ENCODE results near the gene RUSC2.

DNA sequence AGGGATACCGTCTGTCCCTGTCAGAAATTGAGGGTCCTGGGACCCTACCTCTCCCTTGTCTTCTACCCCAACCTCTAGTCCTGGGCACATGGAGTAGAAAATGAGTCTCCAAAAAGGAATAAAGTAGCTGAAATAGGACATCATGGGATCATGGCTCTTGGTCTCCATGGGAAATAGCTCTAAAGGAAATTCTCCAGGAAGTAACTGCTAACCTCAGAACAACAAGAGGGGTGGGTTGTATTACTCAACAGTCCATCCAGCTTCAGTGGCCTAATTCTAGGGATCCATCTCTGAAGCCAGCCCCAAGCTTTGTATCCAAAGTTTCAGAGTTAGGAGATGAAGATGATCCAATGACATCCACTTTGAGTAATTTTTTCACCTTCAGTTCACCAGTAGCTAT, 11.0 kb upstream of the RUSC2 start:
- no peak for TF ChIP-seq EZH2 (IDR thresholded peaks at IDR 0.05)
- TF ChIP-seq TCF7L2 (IDR thresholded peaks at IDR 0.05; ENCODE audit: borderline replicate concordance, extremely low read depth, insufficient read depth, insufficient read length), result no peak
- no peak for TF ChIP-seq POLR2A (IDR thresholded peaks at IDR 0.05; ENCODE audit: borderline replicate concordance, extremely low read depth, insufficient read depth, insufficient read length)
- TF ChIP-seq, protein P1, sequence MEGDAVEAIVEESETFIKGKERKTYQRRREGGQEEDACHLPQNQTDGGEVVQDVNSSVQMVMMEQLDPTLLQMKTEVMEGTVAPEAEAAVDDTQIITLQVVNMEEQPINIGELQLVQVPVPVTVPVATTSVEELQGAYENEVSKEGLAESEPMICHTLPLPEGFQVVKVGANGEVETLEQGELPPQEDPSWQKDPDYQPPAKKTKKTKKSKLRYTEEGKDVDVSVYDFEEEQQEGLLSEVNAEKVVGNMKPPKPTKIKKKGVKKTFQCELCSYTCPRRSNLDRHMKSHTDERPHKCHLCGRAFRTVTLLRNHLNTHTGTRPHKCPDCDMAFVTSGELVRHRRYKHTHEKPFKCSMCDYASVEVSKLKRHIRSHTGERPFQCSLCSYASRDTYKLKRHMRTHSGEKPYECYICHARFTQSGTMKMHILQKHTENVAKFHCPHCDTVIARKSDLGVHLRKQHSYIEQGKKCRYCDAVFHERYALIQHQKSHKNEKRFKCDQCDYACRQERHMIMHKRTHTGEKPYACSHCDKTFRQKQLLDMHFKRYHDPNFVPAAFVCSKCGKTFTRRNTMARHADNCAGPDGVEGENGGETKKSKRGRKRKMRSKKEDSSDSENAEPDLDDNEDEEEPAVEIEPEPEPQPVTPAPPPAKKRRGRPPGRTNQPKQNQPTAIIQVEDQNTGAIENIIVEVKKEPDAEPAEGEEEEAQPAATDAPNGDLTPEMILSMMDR (IDR thresholded peaks at IDR 0.05 in 2 of 3, conservative IDR thresholded peaks at IDR 0.05 in 1 of 3; ENCODE audit: borderline replicate concordance in 1 of 3, insufficient read depth in 1 of 3, low read depth in 2 of 3, low read length in 2 of 3), result no peak
- TF ChIP-seq POLR2AphosphoS5 (IDR thresholded peaks at IDR 0.05; ENCODE audit: low read depth, low read length), result no peak
- no peak for TF ChIP-seq RAD21 (IDR thresholded peaks at IDR 0.05; ENCODE audit: low read depth)
- TF ChIP-seq, protein P2, sequence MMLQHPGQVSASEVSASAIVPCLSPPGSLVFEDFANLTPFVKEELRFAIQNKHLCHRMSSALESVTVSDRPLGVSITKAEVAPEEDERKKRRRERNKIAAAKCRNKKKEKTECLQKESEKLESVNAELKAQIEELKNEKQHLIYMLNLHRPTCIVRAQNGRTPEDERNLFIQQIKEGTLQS (IDR thresholded peaks at IDR 0.05), result no peak
- TF ChIP-seq EZH2phosphoT487 (IDR thresholded peaks at IDR 0.05; ENCODE audit: borderline replicate concordance), result no peak
- no peak for TF ChIP-seq ZNF274 (IDR thresholded peaks at IDR 0.05; ENCODE audit: low read depth, low read length)
- no peak for TF ChIP-seq FOSL1 (IDR thresholded peaks at IDR 0.05; ENCODE audit: low read depth)
- TF ChIP-seq SP1 (IDR thresholded peaks at IDR 0.05; ENCODE audit: low read depth), result no peak

Data from HCT116 (cell line).